Stimulated activated CD4-positive, alpha-beta T cell treated with anti-CD3 and anti-CD28 coated beads, TNF-alpha, amount 100 ng/mL, for 4 hours (primary cell): Measurements from ENCODE around the gene CSDE1.
A peak's percentile ranks its signal among the peaks of the same experiment; 100 is the strongest.
"Not testable (repeated sequence)": the region's sequence is repeated elsewhere in the genome, so short reads cannot be mapped to it uniquely, and the experiment has no call there.

ENCODE experiments used
- DNase-seq, 3 experiments: peaks; one replicate each; pipeline ENCODE4 v3.0.0-alpha.2; 2020; ENCODE audit warnings: low read depth in 3 of 3

Gene CSDE1

DNA sequence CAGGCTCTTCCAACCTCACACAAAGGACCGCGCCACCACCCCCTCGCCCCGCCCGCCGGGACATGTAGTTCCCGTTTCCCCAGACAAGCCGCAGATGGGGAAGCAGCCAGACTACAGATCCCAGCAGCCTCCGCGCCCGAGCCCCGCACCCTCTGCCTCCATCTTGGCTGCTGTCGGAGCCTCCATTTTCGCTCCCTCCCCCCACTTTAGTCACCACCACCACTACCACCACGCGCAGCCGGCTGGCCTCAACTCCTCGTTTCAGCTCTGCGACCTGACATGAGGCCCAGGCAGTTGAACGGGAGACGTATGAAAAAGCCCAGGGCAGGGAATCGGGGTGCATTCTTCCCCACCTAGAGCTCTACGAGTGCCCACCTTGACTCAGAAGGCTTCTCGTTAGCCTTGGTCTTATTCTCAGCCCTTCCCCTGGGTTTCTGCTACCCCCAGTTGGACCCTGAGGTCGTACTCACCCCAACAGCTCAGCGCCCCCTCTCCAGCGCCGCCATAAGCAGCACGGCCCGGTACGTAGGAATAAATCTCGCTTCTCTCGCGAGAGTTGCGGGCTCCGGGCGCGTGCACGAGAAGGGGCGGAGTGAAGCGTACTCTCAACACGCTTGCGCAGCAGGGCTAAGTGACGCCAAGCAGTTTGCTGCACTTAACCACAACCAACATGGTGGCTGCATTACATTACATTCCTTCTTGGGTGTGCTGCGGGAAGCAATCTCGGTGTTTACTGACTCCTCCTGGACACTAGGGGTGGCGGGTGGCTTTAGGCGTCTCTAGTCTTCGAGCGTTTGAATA lies at the start of gene CSDE1:
Gene CSDE1 (minus strand): TSS at position 530 of the 801 bp plus-strand sequence. CDS start 18,094 bp downstream, outside the sequence.
- peak; percentile 91 to 96 (median 94) for DNase-seq

DNA sequence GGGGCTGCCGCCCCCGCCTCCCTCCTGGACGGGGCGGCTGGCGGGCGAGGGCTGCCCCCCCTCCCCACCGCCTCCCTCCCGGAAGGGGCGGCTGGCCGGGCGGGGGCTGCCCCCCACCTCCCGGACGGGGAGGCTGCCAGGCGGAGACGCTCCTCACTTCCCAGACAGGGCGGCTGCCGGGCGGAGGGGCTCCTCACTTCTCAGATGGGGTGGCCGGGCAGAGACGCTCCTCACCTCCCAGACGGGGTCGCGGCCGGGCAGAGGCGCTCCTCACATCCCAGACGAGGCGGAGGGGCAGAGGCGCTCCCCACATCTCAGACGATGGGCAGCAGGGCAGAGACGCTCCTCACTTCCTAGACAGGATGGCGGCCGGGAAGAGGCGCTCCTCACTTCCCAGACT lies 46.7 kb upstream of the CSDE1 start:
- not testable (repeated sequence) for DNase-seq

DNA sequence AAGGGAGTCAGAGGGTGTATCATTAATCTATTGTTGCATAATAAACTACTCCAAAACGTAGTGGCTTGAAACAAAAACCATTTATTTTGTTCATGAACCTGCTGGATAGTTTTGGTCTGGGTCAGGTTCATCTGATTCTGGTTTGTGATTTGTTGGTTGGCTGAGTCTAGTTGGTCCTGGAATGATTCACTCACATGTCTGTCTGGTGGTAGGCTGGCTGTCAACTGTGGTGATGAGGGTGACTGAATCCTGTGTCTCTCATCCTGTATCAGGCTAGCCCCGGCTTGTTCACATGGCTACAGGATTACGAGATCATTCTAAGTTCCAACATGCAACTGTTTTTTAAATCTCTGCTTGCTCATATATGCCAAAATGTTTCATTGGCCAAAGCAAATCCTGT lies 45.2 kb upstream of the CSDE1 start:
- no peak for DNase-seq

DNA sequence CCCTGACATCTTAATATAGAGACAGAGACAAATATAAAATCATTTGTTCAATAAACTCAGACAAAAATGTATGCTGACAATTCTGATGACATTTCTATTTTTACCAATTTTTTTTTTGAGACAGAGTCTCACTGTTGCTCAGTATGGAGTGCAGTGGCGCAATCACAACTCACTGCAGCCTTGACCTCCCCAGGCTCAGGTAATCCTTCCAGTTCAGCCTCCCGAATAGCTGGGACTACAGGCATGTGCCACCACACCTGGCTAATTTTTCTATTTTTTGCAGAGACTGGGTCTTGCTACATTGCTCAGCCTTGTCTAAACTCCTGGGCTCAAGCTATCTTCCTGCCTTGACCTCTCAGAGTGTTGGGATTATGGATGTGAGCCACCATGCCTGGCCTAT lies 36.3 kb upstream of the CSDE1 start:
- no peak for DNase-seq

DNA sequence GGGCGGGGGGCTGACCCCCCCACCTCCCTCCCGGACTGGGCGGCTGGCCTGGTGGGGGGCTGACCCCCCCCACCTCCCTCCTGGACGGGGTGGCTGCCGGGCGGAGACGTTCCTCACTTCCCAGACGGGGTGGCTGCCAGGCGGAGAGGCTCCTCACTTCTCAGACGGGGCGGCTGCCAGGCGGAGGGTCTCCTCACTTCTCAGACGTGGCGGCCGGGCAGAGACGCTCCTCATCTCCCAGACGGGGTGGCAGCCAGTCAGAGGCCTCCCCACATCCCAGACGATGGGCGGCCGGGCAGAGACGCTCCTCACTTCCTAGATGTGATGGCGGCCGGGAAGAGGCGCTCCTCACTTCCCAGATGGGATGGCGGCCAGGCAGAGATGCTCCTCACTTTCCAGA lies 32.8 kb upstream of the CSDE1 start:
- not testable (repeated sequence) for DNase-seq

GRCh38 chr1:114786440-114786839 lies 28.7 kb upstream of the CSDE1 start:
- DNase-seq: not testable (repeated sequence)

DNA sequence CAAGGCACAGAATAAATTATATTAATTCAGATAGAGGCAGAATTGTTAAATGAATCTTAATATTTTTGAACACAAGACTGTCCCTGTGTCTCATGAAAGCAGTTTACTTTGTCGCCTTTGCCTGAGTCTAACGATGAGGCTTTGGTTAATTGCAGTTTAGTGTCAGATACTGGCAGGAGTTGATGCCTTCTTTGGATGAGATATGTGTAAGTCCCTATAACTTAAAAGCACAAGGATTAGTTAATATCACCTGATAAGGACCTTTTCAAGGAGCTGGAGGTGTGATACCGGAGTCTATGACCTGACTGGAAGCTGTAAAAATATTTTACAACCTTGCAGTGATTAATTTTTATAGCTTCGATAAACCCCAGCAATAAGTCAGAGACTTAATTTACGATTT lies 24.7 kb upstream of the CSDE1 start:
- no peak for DNase-seq

GRCh38 chr1:114780344-114781226 lies 22.8 kb upstream of the CSDE1 start, which contains the start of gene SIKE1:
SIKE1 (minus strand) TSS chr1:114780685; CDS start chr1:114780607, 78 bp downstream.
- peak; percentile 76 to 88 (median 83) for DNase-seq

GRCh38 chr1:114779722-114780121 lies 21.9 kb upstream of the CSDE1 start:
- no peak for DNase-seq

GRCh38 chr1:114776726-114777125 lies 18.9 kb upstream of the CSDE1 start:
- DNase-seq: not testable (repeated sequence)

DNA sequence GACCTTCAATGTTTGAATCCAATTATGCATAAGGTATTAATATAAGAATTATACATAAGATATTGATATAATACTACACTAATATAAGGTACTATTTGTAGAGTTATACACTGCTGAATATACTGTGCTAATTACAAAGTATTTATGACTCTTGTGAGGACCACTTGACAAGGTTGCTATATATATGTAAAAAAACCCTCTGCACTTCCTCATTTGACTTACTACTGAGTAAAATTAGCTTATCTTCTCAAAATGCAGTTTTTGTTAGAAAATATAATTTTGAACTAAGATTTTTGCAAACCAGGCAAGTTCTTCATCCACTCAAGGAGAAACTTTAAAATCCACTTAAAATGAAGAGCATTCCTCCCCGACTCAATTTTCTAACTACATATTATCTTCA lies 14.2 kb upstream of the CSDE1 start:
- DNase-seq: no peak

DNA sequence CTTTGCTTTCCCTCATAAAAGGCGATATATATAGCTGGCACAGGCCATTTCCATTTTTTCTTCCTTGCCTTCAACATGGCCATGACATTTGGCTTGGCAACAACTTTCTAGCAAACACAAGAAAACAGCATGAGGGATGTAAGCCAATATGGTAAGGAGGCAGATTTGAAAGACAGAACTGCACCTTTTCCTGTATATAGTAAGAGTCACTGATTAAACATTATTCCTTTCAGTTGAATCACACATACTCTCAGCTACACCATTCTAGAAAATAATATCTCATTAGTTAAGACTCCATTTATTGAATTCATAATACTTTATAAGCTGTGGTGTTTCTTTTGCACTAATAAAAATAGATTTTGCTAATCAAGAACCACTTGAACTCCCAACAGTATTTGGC lies 13.2 kb upstream of the CSDE1 start:
- no peak for DNase-seq

- DNase-seq: no peak
These were observed 6.9 kb upstream of the CSDE1 start for GRCh38 chr1:114764689-114765088.

DNA sequence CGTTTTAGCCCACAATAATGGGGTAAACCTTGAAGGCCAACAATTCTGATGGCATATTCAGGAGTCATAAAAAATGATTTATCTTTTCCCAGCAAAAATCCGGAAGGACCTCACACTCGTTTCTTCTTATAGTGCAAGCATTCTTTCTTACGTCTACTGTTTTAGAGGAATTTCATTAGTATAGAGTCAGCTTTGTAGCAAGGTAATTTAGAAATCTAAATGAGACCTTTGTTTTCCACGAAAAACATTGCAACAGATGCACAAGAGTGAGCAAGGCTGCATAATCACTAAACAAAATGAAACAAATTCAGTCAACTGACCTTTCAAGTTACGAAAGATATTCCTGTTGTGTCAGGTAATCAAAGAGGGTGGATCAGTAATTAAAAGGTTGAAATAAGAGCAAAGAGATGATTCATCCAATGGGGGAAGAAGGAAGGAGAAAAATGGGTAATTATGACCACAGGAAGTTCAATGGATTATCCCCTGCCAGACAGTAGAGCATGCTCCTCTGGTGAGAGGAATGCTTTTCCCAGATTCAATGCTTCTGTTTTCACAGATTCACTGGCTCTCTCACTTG lies 560 bp upstream of the CSDE1 start:
- no peak for DNase-seq

DNA sequence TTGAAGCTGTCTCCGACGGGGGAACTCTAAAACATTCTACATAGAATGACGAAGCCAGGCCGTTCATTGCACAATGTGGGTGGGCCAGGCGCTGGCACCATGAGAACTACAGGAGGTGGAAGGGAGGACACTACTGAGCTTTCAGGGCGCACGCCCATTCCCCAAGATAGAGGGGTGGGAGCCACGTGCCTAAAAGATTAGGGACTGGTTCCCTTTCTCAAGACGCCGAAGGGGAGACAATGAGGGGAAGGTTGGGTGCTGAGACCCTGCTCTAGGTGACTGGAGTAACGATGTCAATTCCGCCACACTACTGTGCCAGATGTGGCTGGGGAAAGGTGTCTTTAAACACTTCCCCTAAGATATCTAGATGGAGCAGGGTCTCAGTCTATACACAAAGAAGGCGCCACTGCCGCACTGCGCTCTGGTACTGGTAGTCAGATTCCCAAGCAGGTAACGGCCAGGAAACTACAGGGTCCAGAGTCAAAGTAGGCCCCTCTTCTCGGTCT lies 782 bp downstream of the CSDE1 start:
- no peak for DNase-seq

GRCh38 chr1:114756009-114756892 lies 1.5 kb downstream of the CSDE1 start:
- no peak for DNase-seq

DNA sequence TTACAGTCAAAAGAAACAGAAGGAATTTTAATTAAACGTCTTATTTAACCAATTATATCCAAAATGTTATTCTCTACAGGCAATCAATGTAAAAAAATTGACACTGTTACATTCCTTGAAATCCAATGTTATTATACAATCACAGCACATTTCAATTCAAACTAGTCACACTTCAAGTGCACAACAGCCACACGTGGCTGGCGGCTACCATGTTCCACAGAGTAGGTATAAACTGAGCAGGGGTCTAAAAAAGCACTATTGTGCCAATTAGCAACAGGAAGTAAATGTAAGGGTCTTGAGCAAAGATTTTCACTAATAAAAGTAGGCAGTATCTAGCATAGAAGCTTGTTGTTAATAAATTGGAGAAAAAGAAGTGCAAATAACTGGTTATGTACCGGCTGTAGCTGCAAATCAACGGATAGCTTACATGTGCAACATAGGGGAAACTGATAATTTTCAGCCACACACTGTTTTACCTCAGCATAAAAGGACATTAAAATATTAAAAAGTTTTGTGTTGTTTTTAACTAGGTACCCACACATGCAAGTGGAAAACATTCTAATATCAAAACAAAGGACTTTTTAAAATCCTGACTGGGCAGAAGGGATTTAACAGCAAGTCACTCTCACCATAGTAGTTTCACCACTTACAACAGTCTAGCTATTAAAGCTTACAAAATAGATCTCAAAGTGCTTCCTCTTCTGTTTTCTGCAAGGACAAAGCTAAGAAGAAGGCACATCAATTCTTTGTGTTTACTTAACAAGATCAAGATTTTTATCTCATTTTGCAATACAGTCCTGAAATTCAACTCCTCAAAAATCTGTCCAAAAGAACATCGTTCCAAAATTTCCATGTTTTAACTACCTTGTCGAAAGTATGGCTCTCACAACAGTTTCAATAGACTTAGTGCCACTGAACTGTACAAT lies 2.5 kb downstream of the CSDE1 start:
- DNase-seq: no peak

DNA sequence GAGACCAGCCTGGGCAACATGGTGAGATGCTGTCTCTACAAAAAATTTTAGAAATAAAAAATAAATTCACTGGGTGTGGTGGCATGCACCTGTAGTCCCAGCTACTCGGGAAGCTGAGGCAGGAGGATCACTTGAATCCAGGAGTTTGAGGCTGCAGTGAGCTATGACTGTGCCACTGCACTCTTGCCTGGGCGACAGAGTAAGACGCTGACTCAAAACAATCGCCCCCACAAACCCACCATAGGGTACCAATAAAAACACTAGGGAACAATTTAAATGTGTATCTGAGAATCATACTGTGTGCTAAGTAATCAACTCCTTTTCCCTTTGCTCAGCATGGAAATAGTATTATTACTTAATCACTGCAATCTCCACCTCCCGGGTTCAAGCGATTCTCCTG lies 4.1 kb downstream of the CSDE1 start:
- DNase-seq: not testable (repeated sequence)

- no peak for DNase-seq
These were observed 4.6 kb downstream of the CSDE1 start for GRCh38 chr1:114753143-114753542.

- no peak for DNase-seq
These were observed 7.0 kb downstream of the CSDE1 start for GRCh38 chr1:114750780-114751179.
